ENCODE results near the gene PACSIN1.

GRCh38 chr6:34584694-34585093 is 118.8 kb downstream of the PACSIN1 start:
- TF ChIP-seq, protein P1, sequence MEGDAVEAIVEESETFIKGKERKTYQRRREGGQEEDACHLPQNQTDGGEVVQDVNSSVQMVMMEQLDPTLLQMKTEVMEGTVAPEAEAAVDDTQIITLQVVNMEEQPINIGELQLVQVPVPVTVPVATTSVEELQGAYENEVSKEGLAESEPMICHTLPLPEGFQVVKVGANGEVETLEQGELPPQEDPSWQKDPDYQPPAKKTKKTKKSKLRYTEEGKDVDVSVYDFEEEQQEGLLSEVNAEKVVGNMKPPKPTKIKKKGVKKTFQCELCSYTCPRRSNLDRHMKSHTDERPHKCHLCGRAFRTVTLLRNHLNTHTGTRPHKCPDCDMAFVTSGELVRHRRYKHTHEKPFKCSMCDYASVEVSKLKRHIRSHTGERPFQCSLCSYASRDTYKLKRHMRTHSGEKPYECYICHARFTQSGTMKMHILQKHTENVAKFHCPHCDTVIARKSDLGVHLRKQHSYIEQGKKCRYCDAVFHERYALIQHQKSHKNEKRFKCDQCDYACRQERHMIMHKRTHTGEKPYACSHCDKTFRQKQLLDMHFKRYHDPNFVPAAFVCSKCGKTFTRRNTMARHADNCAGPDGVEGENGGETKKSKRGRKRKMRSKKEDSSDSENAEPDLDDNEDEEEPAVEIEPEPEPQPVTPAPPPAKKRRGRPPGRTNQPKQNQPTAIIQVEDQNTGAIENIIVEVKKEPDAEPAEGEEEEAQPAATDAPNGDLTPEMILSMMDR (IDR thresholded peaks at IDR 0.05), result no peak
- TF ChIP-seq POLR2A (IDR thresholded peaks at IDR 0.05), result no peak
